Sigmoid colon (tissue), 7 donors: ENCODE results near the gene RIMS1. TPM values are rescaled to one million over a fixed set of nuclear protein-coding genes. Genes with fewer than 3 reads are reported as not detected.

Experiments
- DNase-seq: peaks from one replicate; pipeline ENCODE4 v3.0.0-alpha.2; 2019
- H3K27ac ChIP-seq, 4 donors: fragments of 200-600 bp; sonication (generic); one replicate each; pipeline ENCODE4 v1.5.1; 2016 to 2019; ENCODE audit warnings: mild to moderate bottlenecking in 1 of 4
- H3K27me3 ChIP-seq, 3 donors: fragments of 200-600 bp; sonication (generic); one replicate each; pipeline ENCODE4 v1.5.1; 2019; ENCODE audit warnings: mild to moderate bottlenecking in 1 of 3
- H3K36me3 ChIP-seq, 4 donors: fragments of 200-600 bp; sonication (generic); one replicate each; pipeline ENCODE4 v1.5.1; 2016 to 2019
- H3K4me1 ChIP-seq, 4 donors: fragments of 200-600 bp; sonication (generic); one replicate each; pipeline ENCODE4 v1.5.1; 2017 to 2019
- H3K4me3 ChIP-seq, 4 donors: fragments of 200-600 bp; sonication (generic); one replicate each; pipeline ENCODE4 v1.5.1; 2017 to 2019; ENCODE audit warnings: mild to moderate bottlenecking in 2 of 4, moderate library complexity in 1 of 4
- H3K9me3 ChIP-seq, 4 donors: fragments of 200-600 bp in 3 of 4; sonication (generic) in 3 of 4; one replicate each; pipeline versions ENCODE4 v1.5.1 to v1.6.1; 2013 to 2019
- CTCF ChIP-seq, 4 experiments: fragments of 450-650 bp in 3 of 4; fragments of 200-600 bp in 1 of 4; IDR thresholded peaks; one replicate each; pipeline ENCODE4 v1.5.1; 2016 to 2019; ENCODE audit warnings: antibody characterized with exemption in 4 of 4, mild to moderate bottlenecking in 3 of 4, moderate library complexity in 2 of 4
- EP300 ChIP-seq, 4 donors: sonication (generic); formaldehyde crosslinking; IDR thresholded peaks; one replicate each; pipeline ENCODE4 v1.6.1; 2017; ENCODE audit warnings: antibody characterized with exemption in 4 of 4
- POLR2A ChIP-seq, 2 donors: fragments of 450-650 bp; IDR thresholded peaks; one replicate each; pipeline ENCODE4 v1.6.1; 2016; ENCODE audit warnings: antibody characterized with exemption in 2 of 2, mild to moderate bottlenecking in 2 of 2, moderate library complexity in 2 of 2
- POLR2AphosphoS5 ChIP-seq, 4 donors: sonication (generic); formaldehyde crosslinking; IDR thresholded peaks; one replicate each; pipeline ENCODE4 v1.6.1; 2017; ENCODE audit warnings: antibody characterized with exemption in 4 of 4
- WGBS, 2 donors: extraction: QIAGEN DNeasy Blood & Tissue Kit; methylation state at CpG; one replicate each; pipeline ENCODE4 v1.1.7; 2013; 5-methylcytosine and 5-hydroxymethylcytosine counted together
- intact Hi-C: fragments of 100-400 bp; cut with DNase I; formaldehyde crosslinking; loops from one replicate; pipeline ENCODE4 v1.15.1; 2023
- polyA plus RNA-seq, 3 donors: library from polyadenylated mRNA; stranded (reverse); fragments of 200-250 nt; gene quantifications; one replicate each; pipeline ENCODE4 v1.2.3, GENCODE V29; 2013
- total RNA-seq, 4 donors: library from RNA; depleted of rRNA; stranded (reverse); fragments of >200 nt; gene quantifications; one replicate each; pipeline ENCODE4 v1.1.0, GENCODE V29; 2016
- donor health status: healthy with polysubstance abuse.
- donor health status: Bipolar disorder and iron deficiency.
- donor health status: healthy.

RIMS1 gene
- total and polyA plus RNA-seq, 7 donors: 0.77 to 7.1 (median 2.3) TPM; not detected in 2

GRCh38 chr6:72040111-72040510 lies 153.8 kb downstream of the RIMS1 start:
- no peaks in the 10 kb centered on the region for H3K9me3 ChIP-seq
- intact Hi-C loops: no loop called here

DNA sequence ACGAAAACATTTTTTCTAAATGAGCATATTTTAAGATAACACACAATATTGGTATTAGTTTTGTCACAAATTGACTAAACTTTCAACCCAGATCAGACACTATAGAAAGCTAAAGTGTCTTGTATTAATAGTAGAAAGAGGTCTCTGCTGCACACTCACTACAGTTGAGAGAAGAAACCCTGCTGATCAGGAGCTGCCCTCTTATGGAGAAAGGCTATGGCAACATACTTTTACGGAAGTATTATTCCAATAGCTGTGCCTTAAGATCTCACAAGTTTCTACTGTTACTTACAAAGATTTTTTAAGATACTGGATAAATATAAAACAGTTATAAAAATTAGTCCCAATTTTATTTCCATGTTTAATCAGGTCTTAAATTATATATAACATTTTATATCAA lies 155.7 kb downstream of the RIMS1 start:
- DNase-seq: no peak
- no peaks in the 10 kb centered on the region for H3K4me1 ChIP-seq
- intact Hi-C loops: no loop called here
- 69 to 79% methylated on average over 2 of the region's 2 CpGs for WGBS, 2 donors
- H3K9me3 ChIP-seq: no peaks in the 10 kb centered on the region
- H3K27ac ChIP-seq: no peak overlapping the region
- no peak for TF ChIP-seq POLR2A (IDR thresholded peaks at IDR 0.05)
- no peak for TF ChIP-seq CTCF (IDR thresholded peaks at IDR 0.05)
- no peak overlapping the region for H3K4me3 ChIP-seq
- no peaks in the 10 kb centered on the region for H3K36me3 ChIP-seq
- no peaks in the 10 kb centered on the region for H3K27me3 ChIP-seq

More at GRCh38 chr6:72040111-72040510, 153.8 kb downstream of the RIMS1 start:
- no peak for DNase-seq
- Histone ChIP-seq H3K36me3 (no peaks in the 10 kb centered on the region), H3K27me3 (no peaks in the 10 kb centered on the region), H3K4me3 (no peak overlapping the region), H3K27ac (no peak overlapping the region), H3K4me1 (no peaks in the 10 kb centered on the region)
- TF ChIP-seq CTCF (IDR thresholded peaks at IDR 0.05) (no peak), POLR2A (IDR thresholded peaks at IDR 0.05) (no peak), EP300 (IDR thresholded peaks at IDR 0.05) (no peak), POLR2AphosphoS5 (IDR thresholded peaks at IDR 0.05) (no peak)

GRCh38 chr6:72048080-72048479 lies 161.7 kb downstream of the RIMS1 start:
- Histone ChIP-seq H3K9me3 (no peaks in the 10 kb centered on the region), H3K4me3 (no peak overlapping the region), H3K4me1 (no peaks in the 10 kb centered on the region), H3K27ac (no peak overlapping the region), H3K36me3 (no peaks in the 10 kb centered on the region), H3K27me3 (no peaks in the 10 kb centered on the region)
- WGBS, 2 donors: 62 to 71% methylated on average over 2 of the region's 2 CpGs
- TF ChIP-seq POLR2A (IDR thresholded peaks at IDR 0.05): no peak
- no peak for TF ChIP-seq EP300 (IDR thresholded peaks at IDR 0.05)
- TF ChIP-seq CTCF (IDR thresholded peaks at IDR 0.05): no peak
- TF ChIP-seq POLR2AphosphoS5 (IDR thresholded peaks at IDR 0.05): no peak
- intact Hi-C loops: no loop called here
- DNase-seq: no peak

GRCh38 chr6:72049376-72049775 lies 163.0 kb downstream of the RIMS1 start:
- no peak for DNase-seq
- TF ChIP-seq CTCF (IDR thresholded peaks at IDR 0.05) (no peak), POLR2AphosphoS5 (IDR thresholded peaks at IDR 0.05) (no peak), POLR2A (IDR thresholded peaks at IDR 0.05) (no peak), EP300 (IDR thresholded peaks at IDR 0.05) (no peak)
- intact Hi-C loops: no loop called here
- WGBS, 2 donors: 80 to 85% methylated on average over 3 of the region's 3 CpGs
- H3K36me3 ChIP-seq: no peaks in the 10 kb centered on the region
- no peak overlapping the region for H3K4me3 ChIP-seq
- H3K27me3 ChIP-seq: no peaks in the 10 kb centered on the region
- no peaks in the 10 kb centered on the region for H3K4me1 ChIP-seq
- no peak overlapping the region for H3K27ac ChIP-seq
- H3K9me3 ChIP-seq: no peaks in the 10 kb centered on the region

GRCh38 chr6:72061286-72061685 lies 174.9 kb downstream of the RIMS1 start:
- no peaks in the 10 kb centered on the region for H3K36me3 ChIP-seq
- H3K4me3 ChIP-seq: no peak overlapping the region
- no peaks in the 10 kb centered on the region for H3K9me3 ChIP-seq
- H3K27ac ChIP-seq: no peak overlapping the region
- TF ChIP-seq POLR2AphosphoS5 (IDR thresholded peaks at IDR 0.05) (no peak), POLR2A (IDR thresholded peaks at IDR 0.05) (no peak), CTCF (IDR thresholded peaks at IDR 0.05) (no peak), EP300 (IDR thresholded peaks at IDR 0.05) (no peak)
- no peak for DNase-seq
- intact Hi-C loops: no loop called here
- WGBS, 2 donors: 77 to 84% methylated on average over 6 of the region's 6 CpGs
- no peaks in the 10 kb centered on the region for H3K27me3 ChIP-seq
- H3K4me1 ChIP-seq: no peaks in the 10 kb centered on the region
